Parathyroid adenoma (tissue), 2 donors: ENCODE measurements around the gene KSR1.

Experiments used
- H2AFZ ChIP-seq: fragments of 300-600 bp; sonication (generic); one replicate; pipeline ENCODE4 v1.7.0; 2017; ENCODE audit warnings: antibody characterized with exemption, mild to moderate bottlenecking
- H3K27ac ChIP-seq: fragments of 300-600 bp; sonication (generic); one replicate; pipeline ENCODE4 v1.7.0; 2017
- H3K27me3 ChIP-seq: fragments of 300-600 bp; sonication (generic); one replicate; pipeline ENCODE4 v1.7.0; 2017; ENCODE audit warnings: low read length; ENCODE audit not compliant: control insufficient read depth, insufficient read depth
- H3K36me3 ChIP-seq: fragments of 300-600 bp; sonication (generic); one replicate; pipeline ENCODE4 v1.7.0; 2017; ENCODE audit warnings: low read length; ENCODE audit not compliant: control insufficient read depth, insufficient read depth
- H3K4me1 ChIP-seq: fragments of 300-600 bp; sonication (generic); one replicate; pipeline ENCODE4 v1.7.0; 2017; ENCODE audit warnings: control low read depth
- H3K4me2 ChIP-seq: fragments of 300-600 bp; sonication (generic); one replicate; pipeline ENCODE4 v1.7.0; 2017; ENCODE audit warnings: low read length
- H3K4me3 ChIP-seq: fragments of 300-600 bp; sonication (generic); one replicate; pipeline ENCODE4 v1.7.0; 2017; ENCODE audit warnings: low read depth, low read length
- H3K79me2 ChIP-seq: fragments of 300-600 bp; sonication (generic); one replicate; pipeline ENCODE4 v1.7.0; 2017; ENCODE audit warnings: control low read depth
- H3K9ac ChIP-seq: fragments of 300-600 bp; sonication (generic); one replicate; pipeline ENCODE4 v1.7.0; 2017; ENCODE audit warnings: mild to moderate bottlenecking
- H3K9me3 ChIP-seq: fragments of 300-600 bp; sonication (generic); one replicate; pipeline ENCODE4 v1.7.0; 2017; ENCODE audit warnings: low read length; ENCODE audit not compliant: control insufficient read depth
- TF ChIP-seq, protein P1 (sequence below): fragments of 300-600 bp; sonication (generic); IDR thresholded peaks from one replicate; pipeline ENCODE4 v1.7.0; 2017; ENCODE audit warnings: antibody characterized with exemption, mild to moderate bottlenecking
- donor health status: primary hyperparathyroidism.

The KSR1 gene

DNA sequence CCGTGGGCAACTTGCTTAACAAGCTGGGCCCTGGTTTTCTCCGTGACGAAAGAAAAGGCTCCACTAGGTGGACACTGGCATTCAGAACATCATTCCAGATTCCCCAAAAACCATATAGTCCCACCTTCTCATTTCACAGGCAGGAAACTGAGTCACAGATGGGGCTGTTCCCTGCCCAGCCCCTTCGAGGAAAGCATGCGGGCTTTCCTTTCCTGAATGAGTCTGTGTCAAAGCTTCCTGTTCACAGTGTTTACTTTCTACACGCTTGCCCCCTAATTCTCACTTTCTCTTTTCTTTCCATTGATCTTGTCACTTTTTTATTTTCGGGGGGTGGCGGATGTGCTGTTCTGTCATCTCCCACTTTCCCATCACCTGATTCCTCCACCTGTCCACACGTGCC is 164.5 kb downstream of the KSR1 start:
- Histone ChIP-seq H3K79me2 (no peaks in the 10 kb centered on the region), H2AFZ (no peak overlapping the region), H3K9ac (no peak overlapping the region), H3K4me1 (no peaks in the 10 kb centered on the region), H3K27ac (no peak overlapping the region), H3K4me2 (no peak overlapping the region), H3K27me3 (no peaks in the 10 kb centered on the region), H3K9me3 (no peaks in the 10 kb centered on the region), H3K36me3 (no peaks in the 10 kb centered on the region), H3K4me3 (no peak overlapping the region)
- TF ChIP-seq, protein P1, sequence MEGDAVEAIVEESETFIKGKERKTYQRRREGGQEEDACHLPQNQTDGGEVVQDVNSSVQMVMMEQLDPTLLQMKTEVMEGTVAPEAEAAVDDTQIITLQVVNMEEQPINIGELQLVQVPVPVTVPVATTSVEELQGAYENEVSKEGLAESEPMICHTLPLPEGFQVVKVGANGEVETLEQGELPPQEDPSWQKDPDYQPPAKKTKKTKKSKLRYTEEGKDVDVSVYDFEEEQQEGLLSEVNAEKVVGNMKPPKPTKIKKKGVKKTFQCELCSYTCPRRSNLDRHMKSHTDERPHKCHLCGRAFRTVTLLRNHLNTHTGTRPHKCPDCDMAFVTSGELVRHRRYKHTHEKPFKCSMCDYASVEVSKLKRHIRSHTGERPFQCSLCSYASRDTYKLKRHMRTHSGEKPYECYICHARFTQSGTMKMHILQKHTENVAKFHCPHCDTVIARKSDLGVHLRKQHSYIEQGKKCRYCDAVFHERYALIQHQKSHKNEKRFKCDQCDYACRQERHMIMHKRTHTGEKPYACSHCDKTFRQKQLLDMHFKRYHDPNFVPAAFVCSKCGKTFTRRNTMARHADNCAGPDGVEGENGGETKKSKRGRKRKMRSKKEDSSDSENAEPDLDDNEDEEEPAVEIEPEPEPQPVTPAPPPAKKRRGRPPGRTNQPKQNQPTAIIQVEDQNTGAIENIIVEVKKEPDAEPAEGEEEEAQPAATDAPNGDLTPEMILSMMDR = no peak

DNA sequence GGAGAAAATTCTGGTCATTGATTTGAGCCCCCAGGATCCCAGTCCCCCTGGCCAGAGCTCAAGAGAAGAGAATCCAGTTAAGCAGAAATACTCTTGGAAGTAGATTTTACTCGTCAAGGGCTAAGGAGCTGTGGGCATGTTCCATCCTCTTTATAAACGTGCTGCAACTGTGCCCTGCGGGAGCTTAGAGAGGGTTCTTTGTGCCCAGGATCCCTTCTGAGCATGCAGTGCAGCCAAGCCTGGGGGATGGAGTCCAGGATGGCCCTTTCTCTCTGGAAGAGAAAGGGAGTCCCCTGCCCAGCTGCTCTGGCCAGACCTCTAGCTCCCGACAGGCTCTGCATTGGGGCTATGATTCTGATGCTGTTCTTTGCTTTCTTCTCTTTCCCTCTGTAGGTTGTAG is 165.3 kb downstream of the KSR1 start:
- no peak overlapping the region for H3K4me2 ChIP-seq
- no peak overlapping the region for H3K27ac ChIP-seq
- H2AFZ ChIP-seq = no peak overlapping the region
- H3K27me3 ChIP-seq = no peaks in the 10 kb centered on the region
- H3K79me2 ChIP-seq = no peaks in the 10 kb centered on the region
- H3K9me3 ChIP-seq = no peaks in the 10 kb centered on the region
- no peaks in the 10 kb centered on the region for H3K36me3 ChIP-seq
- H3K9ac ChIP-seq = no peak overlapping the region
- H3K4me3 ChIP-seq = no peak overlapping the region
- no peaks in the 10 kb centered on the region for H3K4me1 ChIP-seq
- TF ChIP-seq, protein P1 = no peak

DNA sequence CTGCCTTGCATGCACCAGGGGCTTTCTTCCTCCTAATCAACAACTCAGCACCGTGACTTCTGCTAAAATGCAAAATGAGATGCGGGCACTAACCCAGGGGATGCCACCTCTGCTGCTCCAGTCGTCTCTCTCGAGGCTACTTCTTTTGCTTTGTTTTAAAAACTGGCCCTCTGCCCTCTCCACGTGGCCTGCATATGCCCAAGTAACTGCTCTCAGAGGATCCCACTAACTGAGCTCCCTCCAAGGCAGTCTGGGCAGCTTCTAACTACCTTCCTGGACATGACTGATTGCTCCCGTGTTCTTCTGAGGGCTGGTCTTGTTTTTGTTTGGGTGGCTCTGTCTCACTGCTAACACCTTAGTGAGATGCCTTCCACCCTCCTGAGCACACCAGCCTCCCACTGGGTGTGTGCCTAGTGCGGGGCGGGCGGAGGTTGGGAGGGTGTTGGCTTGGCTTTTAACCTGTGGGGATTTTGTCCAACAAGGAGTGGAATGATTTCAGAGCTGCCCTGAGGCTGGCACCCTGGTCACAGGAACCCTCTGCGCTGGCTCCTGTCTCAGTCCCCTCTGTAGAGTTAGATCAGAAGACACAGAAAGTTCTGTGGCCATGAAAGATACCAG is 165.8 kb downstream of the KSR1 start:
- no peaks in the 10 kb centered on the region for H3K36me3 ChIP-seq
- no peak overlapping the region for H3K9ac ChIP-seq
- no peaks in the 10 kb centered on the region for H3K79me2 ChIP-seq
- no peak overlapping the region for H2AFZ ChIP-seq
- no peaks in the 10 kb centered on the region for H3K4me1 ChIP-seq
- H3K27me3 ChIP-seq = no peaks in the 10 kb centered on the region
- TF ChIP-seq, protein P1 = no peak
- H3K9me3 ChIP-seq = no peaks in the 10 kb centered on the region
- no peak overlapping the region for H3K4me3 ChIP-seq
- H3K27ac ChIP-seq = no peak overlapping the region
- H3K4me2 ChIP-seq = no peak overlapping the region

DNA sequence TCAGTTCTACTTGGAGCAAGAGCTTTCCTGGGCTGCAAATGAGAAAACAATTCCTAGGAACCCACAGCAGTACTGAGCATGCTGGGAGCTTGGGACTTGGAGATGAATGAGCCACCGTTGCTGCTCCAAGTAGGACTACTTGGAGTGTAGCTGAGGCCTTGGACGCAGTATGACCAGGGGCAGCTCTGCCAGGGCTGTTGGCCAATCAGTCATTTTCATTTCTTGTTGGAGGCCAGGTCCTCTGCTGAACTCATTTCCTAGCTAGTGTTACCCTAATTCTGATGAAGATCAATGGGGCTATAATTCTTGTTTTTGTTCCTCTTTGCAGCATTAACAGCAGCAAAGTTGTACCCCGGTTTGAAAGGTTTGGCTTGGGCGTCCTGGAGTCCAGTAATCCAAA is 166.7 kb downstream of the KSR1 start:
- Histone ChIP-seq H3K27me3 (no peaks in the 10 kb centered on the region), H3K4me3 (no peak overlapping the region), H3K9ac (no peak overlapping the region), H3K4me2 (no peak overlapping the region), H3K79me2 (no peaks in the 10 kb centered on the region), H3K4me1 (no peaks in the 10 kb centered on the region), H3K27ac (no peak overlapping the region), H3K9me3 (no peaks in the 10 kb centered on the region), H3K36me3 (no peaks in the 10 kb centered on the region), H2AFZ (no peak overlapping the region)
- TF ChIP-seq, protein P1 = no peak

DNA sequence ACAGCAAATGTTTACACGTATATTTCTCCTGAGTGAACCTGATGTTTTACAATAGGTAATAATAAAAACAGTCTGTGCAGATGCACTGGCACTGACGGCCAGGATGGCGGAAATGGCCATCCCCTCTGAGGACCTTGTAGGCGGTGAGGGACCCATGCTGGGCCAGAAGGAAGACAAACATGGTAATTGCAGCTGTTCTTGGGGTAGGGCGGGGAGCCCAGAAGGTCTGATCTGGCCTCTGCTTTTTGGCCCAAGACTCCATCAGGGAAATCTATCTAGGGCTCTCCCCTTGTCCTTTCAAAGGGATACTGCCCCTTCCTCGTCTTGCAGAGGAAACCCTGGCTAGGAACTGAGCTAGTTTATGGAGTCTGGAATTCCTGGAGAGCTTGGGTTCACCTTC is 167.4 kb downstream of the KSR1 start:
- no peaks in the 10 kb centered on the region for H3K36me3 ChIP-seq
- no peaks in the 10 kb centered on the region for H3K4me1 ChIP-seq
- H3K4me3 ChIP-seq = no peak overlapping the region
- no peaks in the 10 kb centered on the region for H3K79me2 ChIP-seq
- no peak overlapping the region for H3K9ac ChIP-seq
- TF ChIP-seq, protein P1 = no peak
- no peak overlapping the region for H2AFZ ChIP-seq
- no peaks in the 10 kb centered on the region for H3K9me3 ChIP-seq
- no peaks in the 10 kb centered on the region for H3K27me3 ChIP-seq
- no peak overlapping the region for H3K4me2 ChIP-seq
- H3K27ac ChIP-seq = no peak overlapping the region
